ENCODE results near the gene PLOD3.
"Not testable (repeated sequence)": the region's sequence is repeated elsewhere in the genome, so short reads cannot be mapped to it uniquely, and the experiment has no call there.

The PLOD3 gene

GRCh38 chr7:101216001-101216859, 1.2 kb downstream of the PLOD3 start:
- intact Hi-C loops (cut with DNase I): loop anchor here (2.0 kb wide), 1 partner anchor 29 kb away; the partner anchor contains the start of gene FIS1
- DNase-seq: peak in 3 of 10 donors; percentile 20 to 27 (median 25)

GRCh38 chr7:101212014-101212413, 5.4 kb downstream of the PLOD3 start:
- no peak for DNase-seq
- intact Hi-C loops (cut with DNase I): no loop called here

GRCh38 chr7:101211501-101211900, 5.9 kb downstream of the PLOD3 start:
- intact Hi-C loops (cut with DNase I): no loop called here
- no peak for DNase-seq

- intact Hi-C loops (cut with DNase I): no loop called here
- DNase-seq: no peak
Measured at GRCh38 chr7:101210143-101210542, 7.2 kb downstream of the PLOD3 start.

GRCh38 chr7:101208794-101209193, 8.6 kb downstream of the PLOD3 start:
- intact Hi-C loops (cut with DNase I): no loop called here
- no peak for DNase-seq

- intact Hi-C loops (cut with DNase I): no loop called here
- no peak for DNase-seq
Measured at GRCh38 chr7:101207459-101207858, 9.9 kb downstream of the PLOD3 start.

GRCh38 chr7:101206665-101207042, 10.7 kb downstream of the PLOD3 start:
- peak in 1 of 10 donors; percentile 43 for DNase-seq
- intact Hi-C loops (cut with DNase I): no loop called here

- intact Hi-C loops (cut with DNase I): no loop called here
Measured at GRCh38 chr7:101205901-101206664, 11.3 kb downstream of the PLOD3 start.

GRCh38 chr7:101203740-101204738, 13.3 kb downstream of the PLOD3 start:
- DNase-seq; intact Hi-C loops (cut with DNase I): not testable (repeated sequence)

More at GRCh38 chr7:101205901-101206664, 11.3 kb downstream of the PLOD3 start:
- DNase-seq: no peak

- intact Hi-C loops (cut with DNase I): no loop called here
- no peak for DNase-seq
Measured at GRCh38 chr7:101202603-101202918, 14.8 kb downstream of the PLOD3 start.

GRCh38 chr7:101201695-101202602, 15.4 kb downstream of the PLOD3 start:
- intact Hi-C loops (cut with DNase I): no loop called here
- no peak for DNase-seq

- intact Hi-C loops (cut with DNase I): no loop called here
- no peak for DNase-seq
Measured at GRCh38 chr7:101200862-101201599, 16.4 kb downstream of the PLOD3 start, which contains the start of gene MOGAT3. MOGAT3 (minus strand) TSS chr7:101201036; CDS start chr7:101200854, 182 bp downstream.

GRCh38 chr7:101200504-101200861, 16.9 kb downstream of the PLOD3 start:
- intact Hi-C loops (cut with DNase I): no loop called here
- DNase-seq: no peak

GRCh38 chr7:101199522-101199921, 17.9 kb downstream of the PLOD3 start:
- intact Hi-C loops (cut with DNase I); DNase-seq: not testable (repeated sequence)

- DNase-seq: no peak
- intact Hi-C loops (cut with DNase I): no loop called here
Measured at GRCh38 chr7:101198476-101198875, 18.9 kb downstream of the PLOD3 start.

GRCh38 chr7:101197991-101198390, 19.4 kb downstream of the PLOD3 start:
- intact Hi-C loops (cut with DNase I): no loop called here
- no peak for DNase-seq

- no peak for DNase-seq
- intact Hi-C loops (cut with DNase I): no loop called here
Measured at GRCh38 chr7:101195884-101196283, 21.5 kb downstream of the PLOD3 start.

- intact Hi-C loops (cut with DNase I): no loop called here
- no peak for DNase-seq
Measured at GRCh38 chr7:101189109-101189508, 28.3 kb downstream of the PLOD3 start.
